ENCODE data around the gene CCDC50.

Gene CCDC50

GRCh38 chr3:191328962-191329653 lies at the start of gene CCDC50:
CCDC50 (plus strand) TSS chr3:191329394; CDS start chr3:191329675, 281 bp downstream.
- DNase-seq: peak; percentile 67 to 71

- DNase-seq: no peak
These were observed 49.1 kb upstream of the CCDC50 start for GRCh38 chr3:191280111-191280510.

- DNase-seq: no peak
These were observed 48.3 kb upstream of the CCDC50 start for GRCh38 chr3:191280882-191281281.

- DNase-seq: no peak
These were observed 46.7 kb upstream of the CCDC50 start for GRCh38 chr3:191282251-191283185.

GRCh38 chr3:191283400-191283799 lies 45.8 kb upstream of the CCDC50 start:
- no peak for DNase-seq

GRCh38 chr3:191290311-191291025 lies 38.7 kb upstream of the CCDC50 start:
- DNase-seq: no peak

- DNase-seq: no peak
These were observed 36.8 kb upstream of the CCDC50 start for GRCh38 chr3:191292243-191293015.

GRCh38 chr3:191294291-191294690 lies 34.9 kb upstream of the CCDC50 start:
- DNase-seq: no peak

- DNase-seq: no peak
These were observed 33.1 kb upstream of the CCDC50 start for GRCh38 chr3:191296041-191296541.

GRCh38 chr3:191298846-191299245 lies 30.3 kb upstream of the CCDC50 start:
- DNase-seq: no peak

- no peak for DNase-seq
These were observed 28.8 kb upstream of the CCDC50 start for GRCh38 chr3:191300422-191300821.

GRCh38 chr3:191301017-191301416 lies 28.2 kb upstream of the CCDC50 start:
- DNase-seq: no peak

- no peak for DNase-seq
These were observed 27.3 kb upstream of the CCDC50 start for GRCh38 chr3:191301782-191302411.

GRCh38 chr3:191302451-191302850 lies 26.7 kb upstream of the CCDC50 start:
- no peak for DNase-seq

GRCh38 chr3:191303596-191303995 lies 25.6 kb upstream of the CCDC50 start:
- no peak for DNase-seq

GRCh38 chr3:191306428-191306827 lies 22.8 kb upstream of the CCDC50 start:
- DNase-seq: no peak

- no peak for DNase-seq
These were observed 21.9 kb upstream of the CCDC50 start for GRCh38 chr3:191307341-191307740.

GRCh38 chr3:191313296-191313695 lies 15.9 kb upstream of the CCDC50 start:
- DNase-seq: no peak

- no peak for DNase-seq
These were observed 15.0 kb upstream of the CCDC50 start for GRCh38 chr3:191314109-191314728.

GRCh38 chr3:191316876-191317603 lies 12.2 kb upstream of the CCDC50 start:
- no peak for DNase-seq

GRCh38 chr3:191320316-191320715 lies 8.9 kb upstream of the CCDC50 start:
- DNase-seq: no peak
